Gastroesophageal sphincter (tissue), 4 donors: ENCODE results near the gene MAOB. TPM values are rescaled to one million over a fixed set of nuclear protein-coding genes. Genes with fewer than 3 reads are reported as not detected.

Experiments
- ATAC-seq: fragments of 150-250 bp; one replicate; pipeline ENCODE4 v1.9.1; 2016; ENCODE audit warnings: mild to moderate bottlenecking, moderate library complexity
- H3K27ac ChIP-seq, 4 donors: fragments of 200-600 bp; sonication (generic) in 3 of 4; 1 replicate in 3 of 4; 2 replicates in 1 of 4; pipeline ENCODE4 v1.5.1; 2016 to 2019
- H3K27me3 ChIP-seq: fragments of 200-600 bp; sonication (generic); one replicate; pipeline ENCODE4 v1.5.1; 2019
- H3K36me3 ChIP-seq, 2 donors: fragments of 200-600 bp; sonication (generic); one replicate each; pipeline ENCODE4 v1.5.1; 2019; ENCODE audit warnings: control low read depth in 1 of 2
- H3K4me1 ChIP-seq, 3 donors: fragments of 200-600 bp; sonication (generic); 1 replicate in 2 of 3; 2 replicates in 1 of 3; pipeline ENCODE4 v1.5.1; 2016 to 2019; ENCODE audit warnings: control low read depth in 2 of 3
- H3K4me3 ChIP-seq, 2 donors: fragments of 200-600 bp; sonication (generic); one replicate each; pipeline ENCODE4 v1.5.1; 2019; ENCODE audit warnings: mild to moderate bottlenecking in 1 of 2, moderate library complexity in 1 of 2
- H3K9me3 ChIP-seq, 3 donors: fragments of 200-600 bp; sonication (generic); one replicate each; pipeline ENCODE4 v1.5.1; 2017 to 2019; ENCODE audit warnings: control low read depth in 2 of 3
- EP300 ChIP-seq: sonication (generic); formaldehyde crosslinking; IDR thresholded peaks from one replicate; pipeline ENCODE4 v1.6.1; 2017; ENCODE audit warnings: antibody characterized with exemption, mild to moderate bottlenecking
- POLR2A ChIP-seq, 2 donors: fragments of 450-650 bp; IDR thresholded peaks; one replicate each; pipeline ENCODE4 v1.6.1; 2017; ENCODE audit warnings: antibody characterized with exemption in 2 of 2, mild to moderate bottlenecking in 2 of 2, moderate library complexity in 1 of 2
- POLR2AphosphoS5 ChIP-seq: sonication (generic); formaldehyde crosslinking; IDR thresholded peaks from one replicate; pipeline ENCODE4 v1.6.1; 2017; ENCODE audit warnings: antibody characterized with exemption
- WGBS, 2 donors: methylation state at CpG; one replicate each; pipeline ENCODE4 v1.1.5; 2018; ENCODE audit warnings: low coverage in 1 of 2; 5-methylcytosine and 5-hydroxymethylcytosine counted together
- total RNA-seq, 4 donors: library from RNA; depleted of rRNA; stranded (reverse); fragments of >200 nt; gene quantifications; one replicate each; pipeline ENCODE4 v1.1.0, GENCODE V29; 2016
- TF ChIP-seq, protein P1 (sequence below), 4 experiments: fragments of 200-600 bp in 2 of 4; fragments of 450-650 bp in 2 of 4; sonication (generic) in 1 of 4; IDR thresholded peaks; one replicate each; pipeline ENCODE4 v1.5.1; 2017 to 2019; ENCODE audit warnings: antibody characterized with exemption in 4 of 4, mild to moderate bottlenecking in 2 of 4, moderate library complexity in 2 of 4

MAOB gene
- total RNA-seq, 4 donors from 2014 or later: 24.5 to 92.3 (median 72.2) TPM

DNA sequence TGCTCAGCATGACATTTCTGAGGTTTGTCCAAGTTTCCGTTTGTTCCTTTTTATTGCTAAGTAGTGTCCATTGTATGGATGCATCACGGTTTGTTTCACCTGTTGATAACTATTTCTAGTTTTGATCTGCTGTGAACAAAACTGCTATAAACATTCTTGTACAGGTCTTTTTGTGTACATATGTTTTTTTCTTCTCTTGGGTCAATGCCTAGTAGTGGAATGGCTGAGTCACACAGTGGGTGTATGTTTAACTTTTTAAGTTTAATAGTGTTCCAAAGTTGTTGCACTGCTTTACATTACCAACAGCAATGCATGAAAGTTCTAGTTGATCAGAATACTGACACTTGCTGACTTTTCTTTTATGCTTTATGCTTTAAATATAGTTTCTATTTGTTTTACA is 76.7 kb downstream of the MAOB start:
- 43 to 60% methylated on average over 1 to 2 of the region's 2 CpGs for WGBS, 2 donors
- peaks cover 0 to 26% (median 0%) of the 10 kb centered on the region in 3 donors for H3K4me1 ChIP-seq
- H3K36me3 ChIP-seq: peaks cover 0 to 7% of the 10 kb centered on the region in 2 donors
- H3K27me3 ChIP-seq: no peaks in the 10 kb centered on the region
- no peaks in the 10 kb centered on the region for H3K9me3 ChIP-seq
- no peak overlapping the region for H3K4me3 ChIP-seq
- no peak for ATAC-seq
- no peak overlapping the region for H3K27ac ChIP-seq
- no peak for TF ChIP-seq EP300
- no peak for TF ChIP-seq POLR2A (IDR thresholded peaks at IDR 0.05)
- no peak for TF ChIP-seq POLR2AphosphoS5
- TF ChIP-seq, protein P1, sequence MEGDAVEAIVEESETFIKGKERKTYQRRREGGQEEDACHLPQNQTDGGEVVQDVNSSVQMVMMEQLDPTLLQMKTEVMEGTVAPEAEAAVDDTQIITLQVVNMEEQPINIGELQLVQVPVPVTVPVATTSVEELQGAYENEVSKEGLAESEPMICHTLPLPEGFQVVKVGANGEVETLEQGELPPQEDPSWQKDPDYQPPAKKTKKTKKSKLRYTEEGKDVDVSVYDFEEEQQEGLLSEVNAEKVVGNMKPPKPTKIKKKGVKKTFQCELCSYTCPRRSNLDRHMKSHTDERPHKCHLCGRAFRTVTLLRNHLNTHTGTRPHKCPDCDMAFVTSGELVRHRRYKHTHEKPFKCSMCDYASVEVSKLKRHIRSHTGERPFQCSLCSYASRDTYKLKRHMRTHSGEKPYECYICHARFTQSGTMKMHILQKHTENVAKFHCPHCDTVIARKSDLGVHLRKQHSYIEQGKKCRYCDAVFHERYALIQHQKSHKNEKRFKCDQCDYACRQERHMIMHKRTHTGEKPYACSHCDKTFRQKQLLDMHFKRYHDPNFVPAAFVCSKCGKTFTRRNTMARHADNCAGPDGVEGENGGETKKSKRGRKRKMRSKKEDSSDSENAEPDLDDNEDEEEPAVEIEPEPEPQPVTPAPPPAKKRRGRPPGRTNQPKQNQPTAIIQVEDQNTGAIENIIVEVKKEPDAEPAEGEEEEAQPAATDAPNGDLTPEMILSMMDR (IDR thresholded peaks at IDR 0.05): no peak

DNA sequence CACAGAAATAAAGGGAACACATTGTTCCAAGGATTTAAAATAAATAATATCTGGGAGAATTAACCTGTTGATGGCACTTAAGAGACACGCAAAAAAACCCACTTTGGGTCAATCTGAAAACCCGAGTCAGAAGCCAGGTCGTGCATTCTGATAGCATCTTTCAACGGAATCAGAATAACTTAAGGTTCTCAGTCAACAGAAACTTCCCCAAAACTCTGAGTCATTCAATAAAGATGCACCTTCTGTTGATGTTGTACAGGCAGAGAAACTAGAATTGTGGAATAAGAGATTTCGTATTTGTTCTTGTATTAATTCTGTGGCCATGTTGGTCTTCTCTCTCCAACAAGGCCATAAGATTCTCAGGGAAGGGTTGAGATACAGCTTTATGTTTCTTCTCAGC is 78.2 kb downstream of the MAOB start:
- TF ChIP-seq, protein P1 (IDR thresholded peaks at IDR 0.05): no peak
- no peak for TF ChIP-seq EP300
- TF ChIP-seq POLR2A (IDR thresholded peaks at IDR 0.05): no peak
- no peak for TF ChIP-seq POLR2AphosphoS5
- H3K36me3 ChIP-seq: peaks cover 0 to 7% of the 10 kb centered on the region in 2 donors
- H3K4me1 ChIP-seq: peaks cover 0 to 17% (median 0%) of the 10 kb centered on the region in 3 donors
- no peaks in the 10 kb centered on the region for H3K27me3 ChIP-seq
- no peak for ATAC-seq
- no peak overlapping the region for H3K27ac ChIP-seq
- H3K9me3 ChIP-seq: no peaks in the 10 kb centered on the region
- WGBS, 2 donors: 60 to 71% methylated on average over 2 to 5 of the region's 5 CpGs
- no peak overlapping the region for H3K4me3 ChIP-seq

DNA sequence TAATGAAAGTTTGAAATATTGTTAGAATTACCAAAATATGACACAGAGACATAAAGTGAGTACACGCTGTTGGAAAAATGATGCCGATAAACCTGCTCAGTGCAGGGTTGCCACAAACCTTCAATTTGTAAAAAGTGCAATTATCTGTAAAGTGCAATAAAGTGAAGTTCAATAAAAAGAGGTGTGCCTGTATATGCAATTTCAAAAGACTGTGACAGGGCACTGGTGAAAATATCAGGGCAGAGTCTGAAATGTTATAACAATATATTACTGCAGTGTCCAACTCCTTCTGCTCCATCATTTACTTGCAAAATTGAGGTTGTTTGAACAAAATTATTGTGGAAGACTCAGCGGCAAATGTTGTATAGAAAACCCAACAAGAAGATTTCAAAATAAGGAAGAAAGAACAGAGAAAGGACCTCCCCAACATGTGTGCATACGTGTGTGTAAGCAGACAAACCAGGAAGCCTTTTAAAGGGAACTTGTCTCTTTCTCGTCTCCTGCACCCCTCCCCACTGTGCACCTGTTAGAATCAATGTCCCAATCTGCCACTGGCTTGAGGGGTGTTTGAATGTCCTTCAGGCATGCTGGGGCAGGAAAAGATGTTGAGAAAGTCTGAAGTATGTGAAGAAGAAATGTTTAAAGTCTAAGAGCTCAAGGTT is 96.2 kb downstream of the MAOB start:
- Histone ChIP-seq H3K4me1 (no peaks in the 10 kb centered on the region), H3K36me3 (peaks cover 0 to 17% of the 10 kb centered on the region in 2 donors), H3K27ac (no peak overlapping the region), H3K9me3 (no peaks in the 10 kb centered on the region), H3K27me3 (no peaks in the 10 kb centered on the region), H3K4me3 (no peak overlapping the region)
- TF ChIP-seq, protein P1 (IDR thresholded peaks at IDR 0.05): no peak
- TF ChIP-seq POLR2AphosphoS5 (no peak), POLR2A (IDR thresholded peaks at IDR 0.05) (no peak), EP300 (no peak)
- no peak for ATAC-seq
- 77 to 97% methylated on average over 5 of the region's 5 CpGs for WGBS, 2 donors

DNA sequence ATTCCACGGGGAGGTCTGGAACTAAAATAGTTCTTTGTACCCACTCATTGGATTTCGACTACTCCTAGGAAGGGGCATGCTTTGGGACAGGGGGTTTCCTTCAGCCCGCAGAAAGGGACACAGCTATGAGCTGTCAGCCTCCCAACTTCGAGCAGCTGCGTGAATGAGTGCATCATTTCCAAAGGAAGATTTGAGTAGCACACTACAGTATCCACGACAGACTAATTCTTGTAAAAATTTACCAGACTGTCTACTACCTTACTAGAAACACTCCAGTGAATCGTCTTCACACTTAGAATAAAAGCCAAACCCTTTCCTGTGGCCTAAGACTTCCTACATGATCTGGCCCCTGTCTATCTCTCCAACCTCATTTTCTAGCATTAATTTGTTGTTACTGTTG is 124.2 kb downstream of the MAOB start:
- TF ChIP-seq POLR2AphosphoS5 (no peak), EP300 (no peak), POLR2A (IDR thresholded peaks at IDR 0.05) (no peak)
- TF ChIP-seq, protein P1 (IDR thresholded peaks at IDR 0.05): no peak
- Histone ChIP-seq H3K4me3 (no peak overlapping the region), H3K27ac (no peak overlapping the region), H3K9me3 (no peaks in the 10 kb centered on the region), H3K27me3 (no peaks in the 10 kb centered on the region), H3K4me1 (no peaks in the 10 kb centered on the region), H3K36me3 (no peaks in the 10 kb centered on the region)
- WGBS, 2 donors: 75 to 93% methylated on average over 2 to 4 of the region's 7 CpGs
- no peak for ATAC-seq

DNA sequence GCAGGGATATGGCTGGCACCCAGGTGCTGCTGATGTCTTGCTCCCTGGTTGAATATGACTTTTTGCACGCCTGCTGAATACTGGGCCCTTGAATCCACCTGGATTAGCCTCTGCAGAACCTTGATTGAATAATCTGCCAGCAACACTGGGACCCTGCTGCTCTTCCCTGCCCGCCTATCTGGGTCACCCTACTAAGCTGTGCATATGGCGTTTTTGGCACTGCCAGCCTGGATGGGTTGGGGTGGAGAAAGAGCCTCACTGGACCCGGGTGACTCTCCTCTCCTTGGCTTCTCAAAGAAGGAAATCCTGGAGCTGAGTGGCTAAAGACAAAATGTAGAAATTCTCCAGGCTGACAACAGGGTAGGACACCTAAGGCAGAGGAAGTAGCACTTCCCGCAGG is 126.2 kb downstream of the MAOB start:
- Histone ChIP-seq H3K4me1 (no peaks in the 10 kb centered on the region), H3K27me3 (no peaks in the 10 kb centered on the region), H3K27ac (no peak overlapping the region), H3K9me3 (no peaks in the 10 kb centered on the region), H3K36me3 (no peaks in the 10 kb centered on the region), H3K4me3 (no peak overlapping the region)
- no peak for TF ChIP-seq POLR2A (IDR thresholded peaks at IDR 0.05)
- no peak for TF ChIP-seq POLR2AphosphoS5
- TF ChIP-seq, protein P1 (IDR thresholded peaks at IDR 0.05): no peak
- TF ChIP-seq EP300: no peak
- 100% methylated on average over 1 of the region's 5 CpGs; no CpG with 5 or more reads in 1 of the 2 donors for WGBS, 2 donors
- ATAC-seq: no peak
